Activated CD4-positive, alpha-beta T cell treated with anti-CD3 and anti-CD28 coated beads, Interleukin-2, amount 50 U/mL, for 1 hour (primary cell): Measurements from ENCODE around the gene EBLN2.
"Not testable (repeated sequence)": the region's sequence is repeated elsewhere in the genome, so short reads cannot be mapped to it uniquely, and the experiment has no call there.

Source experiments
- DNase-seq: peaks from one replicate; pipeline ENCODE4 v3.0.0-alpha.2; 2020

EBLN2 gene

GRCh38 chr3:73066243-73066642 is 4.8 kb downstream of the EBLN2 start:
- DNase-seq: not testable (repeated sequence)

GRCh38 chr3:73068419-73068818 is 7.0 kb downstream of the EBLN2 start:
- no peak for DNase-seq

- no peak for DNase-seq
These were observed 7.7 kb downstream of the EBLN2 start for GRCh38 chr3:73069187-73069586.

GRCh38 chr3:73069775-73070444 is 8.5 kb downstream of the EBLN2 start:
- no peak for DNase-seq

GRCh38 chr3:73070675-73071575 is 9.5 kb downstream of the EBLN2 start:
- DNase-seq: no peak

- no peak for DNase-seq
These were observed 10.5 kb downstream of the EBLN2 start for GRCh38 chr3:73071952-73072351.

- DNase-seq: no peak
These were observed 11.2 kb downstream of the EBLN2 start for GRCh38 chr3:73072634-73073033.

GRCh38 chr3:73073091-73073707 is 11.7 kb downstream of the EBLN2 start:
- DNase-seq: no peak

- DNase-seq: no peak
These were observed 13.3 kb downstream of the EBLN2 start for GRCh38 chr3:73074781-73075180.

GRCh38 chr3:73080216-73080966 is 18.9 kb downstream of the EBLN2 start:
- DNase-seq: no peak

GRCh38 chr3:73081140-73081539 is 19.7 kb downstream of the EBLN2 start:
- no peak for DNase-seq

GRCh38 chr3:73084170-73084569 is 22.7 kb downstream of the EBLN2 start:
- no peak for DNase-seq

GRCh38 chr3:73086071-73086494 is 24.6 kb downstream of the EBLN2 start:
- peak; percentile 54 for DNase-seq

GRCh38 chr3:73094129-73094528 is 32.7 kb downstream of the EBLN2 start:
- no peak for DNase-seq

GRCh38 chr3:73094951-73095350 is 33.5 kb downstream of the EBLN2 start:
- no peak for DNase-seq

- no peak for DNase-seq
These were observed 34.7 kb downstream of the EBLN2 start for GRCh38 chr3:73096169-73096568.

- DNase-seq: no peak
These were observed 36.6 kb downstream of the EBLN2 start for GRCh38 chr3:73098026-73098425.

- DNase-seq: no peak
These were observed 37.4 kb downstream of the EBLN2 start for GRCh38 chr3:73098873-73099272.

- DNase-seq: peak; percentile 75
These were observed 39.5 kb downstream of the EBLN2 start for GRCh38 chr3:73100741-73101559.

- no peak for DNase-seq
These were observed 40.4 kb downstream of the EBLN2 start for GRCh38 chr3:73101881-73102280.

- no peak for DNase-seq
These were observed 45.8 kb downstream of the EBLN2 start for GRCh38 chr3:73107215-73107614.

GRCh38 chr3:73107676-73108187 is 46.3 kb downstream of the EBLN2 start:
- DNase-seq: no peak
